Hepatocyte (in vitro differentiated cells): ENCODE results near the gene PLCG1.

Experiments used
- EZH2 ChIP-seq: fragments of 200-600 bp; sonication (generic); IDR thresholded peaks from 2 replicates; pipeline ENCODE4 v1.6.1; 2016; ENCODE audit warnings: antibody characterized with exemption, mild to moderate bottlenecking, borderline replicate concordance
- TF ChIP-seq, protein P1 (sequence below): fragments of 200-600 bp; sonication (generic); IDR thresholded peaks from 2 replicates; pipeline ENCODE4 v1.5.1; 2016; ENCODE audit warnings: antibody characterized with exemption, mild to moderate bottlenecking; ENCODE audit not compliant: poor library complexity

GRCh38 chr20:41126719-41127118 is 10.6 kb upstream of the PLCG1 start:
- TF ChIP-seq, protein P1, sequence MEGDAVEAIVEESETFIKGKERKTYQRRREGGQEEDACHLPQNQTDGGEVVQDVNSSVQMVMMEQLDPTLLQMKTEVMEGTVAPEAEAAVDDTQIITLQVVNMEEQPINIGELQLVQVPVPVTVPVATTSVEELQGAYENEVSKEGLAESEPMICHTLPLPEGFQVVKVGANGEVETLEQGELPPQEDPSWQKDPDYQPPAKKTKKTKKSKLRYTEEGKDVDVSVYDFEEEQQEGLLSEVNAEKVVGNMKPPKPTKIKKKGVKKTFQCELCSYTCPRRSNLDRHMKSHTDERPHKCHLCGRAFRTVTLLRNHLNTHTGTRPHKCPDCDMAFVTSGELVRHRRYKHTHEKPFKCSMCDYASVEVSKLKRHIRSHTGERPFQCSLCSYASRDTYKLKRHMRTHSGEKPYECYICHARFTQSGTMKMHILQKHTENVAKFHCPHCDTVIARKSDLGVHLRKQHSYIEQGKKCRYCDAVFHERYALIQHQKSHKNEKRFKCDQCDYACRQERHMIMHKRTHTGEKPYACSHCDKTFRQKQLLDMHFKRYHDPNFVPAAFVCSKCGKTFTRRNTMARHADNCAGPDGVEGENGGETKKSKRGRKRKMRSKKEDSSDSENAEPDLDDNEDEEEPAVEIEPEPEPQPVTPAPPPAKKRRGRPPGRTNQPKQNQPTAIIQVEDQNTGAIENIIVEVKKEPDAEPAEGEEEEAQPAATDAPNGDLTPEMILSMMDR = no peak
- TF ChIP-seq EZH2 = no peak
